NCI-H1048 (cell line): ENCODE results near the gene GALNT2.

Source experiments
- DNase-seq: peaks from one replicate; lab custom pipeline; 2025; lab: John Stamatoyannopoulos, UW

Gene GALNT2

DNA sequence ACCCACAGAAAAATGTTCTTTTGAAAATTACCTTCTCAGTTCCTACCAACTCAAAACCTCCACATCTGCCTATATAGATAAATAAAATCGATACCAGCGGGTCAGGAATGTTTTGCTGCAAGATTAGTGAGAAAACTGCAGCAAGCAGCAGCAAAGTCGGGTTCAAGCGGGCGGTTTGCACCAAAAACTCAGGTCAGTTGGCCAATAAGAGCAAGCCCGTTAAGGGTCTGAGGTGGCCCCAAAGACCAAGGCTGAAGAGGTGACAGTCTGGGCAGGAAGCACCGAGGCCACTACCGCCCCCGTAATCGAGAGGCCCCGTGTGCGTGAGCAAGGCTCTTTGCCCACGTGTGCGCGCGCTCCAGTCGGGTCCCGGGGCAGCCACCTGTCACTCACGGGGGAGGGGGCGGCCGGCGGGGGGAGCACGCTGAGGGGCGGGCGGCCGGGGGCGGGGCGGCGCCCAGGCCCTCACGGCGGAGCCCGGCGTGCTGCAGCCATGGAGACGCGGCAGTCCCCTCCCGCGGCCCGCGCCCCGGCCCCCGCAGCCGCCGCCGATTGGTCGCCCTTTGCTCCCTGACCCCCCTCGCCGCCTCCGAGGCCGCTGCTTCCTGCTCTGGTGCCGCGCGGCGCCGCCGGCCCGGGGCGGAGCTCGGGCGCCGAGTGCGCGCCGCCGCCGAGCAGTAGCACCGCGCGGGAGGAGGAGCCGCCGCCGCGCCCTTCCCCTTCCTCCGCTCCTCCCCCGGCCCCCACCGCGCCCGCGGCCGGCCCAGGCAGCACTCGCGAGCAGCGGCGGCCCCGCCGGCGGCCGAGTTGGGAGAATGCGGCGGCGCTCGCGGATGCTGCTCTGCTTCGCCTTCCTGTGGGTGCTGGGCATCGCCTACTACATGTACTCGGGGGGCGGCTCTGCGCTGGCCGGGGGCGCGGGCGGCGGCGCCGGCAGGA lies at the start of gene GALNT2:
TSS of gene GALNT2 (plus strand) at position 773 of the 939 bp plus-strand sequence. CDS start at position 816, 43 bp downstream.
- peak; percentile 85 for DNase-seq

DNA sequence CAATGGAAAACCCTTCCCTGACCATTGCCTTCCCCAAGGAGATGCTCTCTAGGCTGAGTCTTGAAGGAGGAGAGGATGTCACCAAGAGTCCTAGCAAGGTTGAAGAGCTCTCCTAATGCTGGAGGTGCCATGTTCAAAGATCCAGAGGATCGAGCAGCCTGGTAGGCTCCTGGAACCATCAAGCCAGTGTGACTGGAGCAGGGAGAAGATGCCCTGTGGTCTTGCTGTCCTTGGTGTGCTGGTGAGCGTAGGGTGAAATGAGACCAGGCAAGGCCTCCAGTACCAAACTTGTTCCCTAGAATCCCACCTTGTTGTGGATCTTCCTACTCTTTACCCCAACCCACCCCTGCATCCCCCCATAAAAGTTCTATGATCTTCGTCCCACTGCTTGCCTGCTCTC lies 46.6 kb upstream of the GALNT2 start:
- no peak for DNase-seq

DNA sequence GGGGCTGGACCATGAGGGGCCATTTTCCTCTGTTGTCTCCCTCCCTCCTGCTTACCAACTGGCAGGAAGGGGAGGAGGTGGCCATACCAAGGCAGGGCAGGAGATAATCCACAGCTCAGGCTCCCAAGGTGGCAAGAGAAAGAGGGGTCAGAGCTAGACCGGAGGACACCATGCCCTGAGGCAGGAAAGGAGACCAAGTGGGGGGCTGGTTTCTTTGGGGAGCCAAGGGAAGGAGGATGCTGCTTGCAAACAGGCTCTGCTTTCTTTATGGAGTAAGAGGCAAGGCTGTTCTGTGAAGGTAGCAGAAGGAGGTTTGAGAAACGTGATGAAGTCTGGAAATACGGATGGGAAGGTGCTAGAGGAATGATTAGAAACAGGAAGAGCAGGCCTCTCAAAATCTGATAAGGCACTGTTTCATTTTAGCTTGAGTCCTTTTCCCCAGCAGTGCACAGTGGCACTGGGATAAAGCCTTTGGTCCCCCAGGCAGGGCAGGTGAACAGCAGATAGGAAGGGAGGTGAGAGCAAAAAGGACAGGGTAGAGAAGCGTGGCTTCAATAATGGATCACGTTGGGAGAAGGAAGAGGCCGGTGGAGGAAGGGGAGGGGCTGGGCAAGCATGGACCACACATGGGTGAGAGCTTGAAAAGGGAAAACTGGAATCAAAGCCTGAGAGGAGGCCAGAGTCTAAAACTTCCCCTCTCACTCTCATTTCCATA lies 44.2 kb upstream of the GALNT2 start:
- DNase-seq, result no peak

DNA sequence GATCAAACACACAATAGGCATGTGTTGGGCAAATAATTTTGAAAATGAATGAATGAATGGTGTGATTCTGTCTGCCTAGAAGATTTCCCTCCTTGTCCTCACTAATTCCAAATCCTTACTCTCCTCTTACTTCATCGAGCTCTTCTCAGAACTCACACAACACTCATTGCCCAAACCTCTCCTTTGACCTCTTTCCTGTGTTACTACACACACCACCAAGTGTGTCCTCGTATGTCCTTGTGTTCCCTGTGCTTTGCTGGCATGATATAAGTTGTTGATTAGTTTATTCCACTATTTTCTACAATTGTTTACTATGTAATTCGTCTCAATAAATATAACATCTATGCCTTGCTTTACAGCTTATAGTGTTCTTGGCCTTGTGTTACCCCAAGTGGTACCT lies 41.4 kb upstream of the GALNT2 start:
- DNase-seq, result no peak

DNA sequence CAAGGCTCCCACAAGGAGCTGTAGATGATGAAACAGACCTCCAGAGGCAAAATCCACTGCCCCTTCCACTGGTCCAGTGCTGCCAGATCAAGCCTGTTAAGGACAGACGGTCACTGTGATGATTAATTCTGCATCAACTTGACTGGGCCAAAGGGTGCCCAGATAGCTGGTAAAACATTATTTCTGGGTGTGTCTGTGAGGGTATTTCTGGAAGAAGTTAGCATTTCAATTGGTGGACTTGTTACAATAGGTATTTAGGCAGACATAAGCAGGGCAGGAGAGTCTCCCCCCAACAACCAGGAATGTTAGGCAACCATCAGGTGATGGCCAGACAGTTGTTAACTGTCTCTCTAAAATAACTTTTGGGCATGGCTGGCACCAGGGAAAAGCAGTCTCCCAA lies 40.9 kb upstream of the GALNT2 start:
- DNase-seq, result no peak

DNA sequence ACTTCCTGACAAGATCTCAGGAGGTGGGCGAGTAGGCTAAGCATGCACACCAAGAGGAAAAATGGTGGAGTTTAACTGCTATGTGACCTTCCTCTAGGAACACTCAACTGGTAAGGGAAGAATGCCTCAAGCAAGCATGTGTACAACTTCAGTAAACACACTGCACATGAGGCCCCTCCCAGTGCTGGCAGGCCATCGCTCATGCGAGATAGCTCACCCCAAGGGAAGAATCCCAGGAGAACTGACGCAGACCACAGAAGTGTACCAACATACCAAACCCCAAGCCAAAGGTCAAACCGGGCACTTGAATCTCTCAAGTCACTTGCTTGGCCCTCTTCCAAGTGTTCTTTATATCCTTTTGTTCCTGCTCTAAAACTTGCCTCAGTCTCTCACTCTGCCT lies 40.5 kb upstream of the GALNT2 start:
- no peak for DNase-seq

DNA sequence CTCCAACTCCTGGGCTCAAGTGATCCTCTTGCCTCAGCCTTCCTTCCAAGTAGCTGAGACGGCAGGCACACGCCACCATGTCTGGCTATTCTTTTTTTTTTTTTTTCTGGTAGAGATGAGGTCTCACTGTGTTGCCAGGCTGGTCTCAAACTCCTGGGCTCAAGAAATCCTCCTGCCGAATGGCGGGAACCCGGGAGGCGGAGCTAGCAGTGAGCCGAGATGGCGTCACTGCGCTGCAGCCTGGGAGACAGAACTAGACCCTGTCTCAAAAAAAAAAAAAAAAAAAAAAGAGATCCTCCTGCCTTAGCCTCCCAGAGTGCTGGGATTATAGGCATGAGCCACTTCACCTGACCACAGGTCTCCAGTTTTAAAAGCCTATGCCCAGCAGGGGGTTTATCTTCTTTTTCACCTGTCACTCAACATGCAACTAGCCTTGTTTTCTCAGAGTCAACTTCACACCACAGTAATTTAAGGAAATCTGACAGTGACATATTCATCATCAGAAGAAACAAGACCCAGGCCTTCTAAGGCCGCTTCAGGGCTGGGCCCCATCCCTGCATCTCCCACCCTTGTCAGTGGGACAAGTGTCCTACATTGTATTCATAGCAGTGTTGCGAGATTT lies 38.3 kb upstream of the GALNT2 start:
- no peak for DNase-seq

DNA sequence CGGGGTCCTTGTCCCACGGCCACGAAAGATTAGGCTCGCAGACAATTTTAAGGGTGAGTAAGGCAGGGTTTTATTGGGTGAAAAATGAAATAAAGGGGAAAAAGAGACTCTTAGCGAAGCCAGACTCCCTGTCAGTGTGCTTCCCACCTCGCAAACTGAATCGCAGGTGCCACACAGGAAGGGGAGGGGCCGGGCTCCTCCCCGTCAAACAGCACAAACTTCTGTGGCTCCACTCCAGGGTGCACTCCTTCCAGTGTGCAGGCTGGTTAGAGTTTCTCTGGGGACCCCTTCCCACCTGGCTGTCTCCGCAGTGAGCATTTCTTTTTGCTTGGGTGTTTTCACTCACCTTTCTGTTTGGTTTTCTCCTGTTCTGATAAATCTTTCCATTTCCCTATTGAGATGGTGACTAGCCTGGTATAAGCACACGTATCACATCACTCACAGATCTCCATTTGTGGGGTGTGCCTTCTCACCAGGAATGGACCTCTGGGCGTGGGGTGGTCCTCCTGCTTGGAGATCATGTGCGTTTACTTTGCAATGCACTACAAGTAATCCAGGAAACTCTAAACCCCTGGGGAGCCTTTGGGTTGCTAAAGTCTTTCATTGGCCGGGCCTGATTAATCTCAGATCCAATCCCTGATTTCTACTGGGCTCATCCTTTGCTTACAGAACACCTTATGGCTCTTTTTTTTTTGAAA lies 37.6 kb upstream of the GALNT2 start:
- DNase-seq, result no peak

DNA sequence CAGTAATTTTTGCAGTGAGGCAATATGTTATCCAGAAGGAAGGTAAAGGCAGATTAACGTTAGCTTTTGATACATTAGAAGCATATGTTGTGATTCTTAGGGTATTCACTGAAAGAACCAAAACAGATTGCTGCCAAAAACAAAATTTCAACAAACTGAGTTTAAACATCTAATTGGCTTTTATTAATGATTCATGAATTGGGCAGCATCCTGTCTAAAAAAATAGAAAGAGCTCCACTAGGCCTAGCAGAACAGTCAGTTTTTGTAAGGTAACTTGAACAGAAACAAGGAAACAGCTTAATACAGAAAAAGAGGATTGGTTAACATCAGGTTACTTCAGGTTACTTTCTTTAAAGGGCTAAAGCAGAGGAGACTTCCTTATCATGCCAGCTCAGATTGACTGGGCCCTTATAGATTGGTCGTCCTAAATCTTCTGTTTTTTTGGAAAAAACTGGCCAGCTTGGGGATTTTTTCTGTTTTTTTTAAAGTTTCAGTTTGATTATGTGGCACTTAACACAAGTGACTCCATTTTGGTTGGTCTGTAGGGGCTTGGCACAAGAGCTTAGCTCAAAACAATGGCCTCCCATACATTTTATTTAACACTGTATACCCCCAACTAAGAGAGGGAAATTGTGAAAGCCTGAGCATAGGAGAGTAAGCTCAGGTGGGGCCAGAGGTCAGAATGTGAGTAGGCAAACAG lies 36.8 kb upstream of the GALNT2 start:
- DNase-seq, result no peak

DNA sequence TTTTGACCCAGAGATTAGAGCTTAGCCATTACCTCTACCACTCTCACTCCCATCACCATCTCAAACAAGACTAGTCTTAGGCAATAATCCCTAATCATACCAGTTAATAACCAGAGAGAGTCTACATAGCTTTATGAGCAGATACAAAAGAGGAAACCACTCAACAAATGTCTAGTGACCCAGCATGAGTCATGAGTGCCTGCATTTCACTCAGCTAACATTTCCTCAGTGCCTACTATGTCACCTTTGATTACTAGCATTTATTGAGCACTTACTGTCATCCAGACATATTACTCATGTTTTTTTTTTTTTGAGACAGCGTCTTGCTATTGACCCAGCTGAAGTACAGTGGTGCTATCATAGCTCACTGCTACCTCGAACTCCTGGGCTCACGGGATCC lies 35.9 kb upstream of the GALNT2 start:
- no peak for DNase-seq

DNA sequence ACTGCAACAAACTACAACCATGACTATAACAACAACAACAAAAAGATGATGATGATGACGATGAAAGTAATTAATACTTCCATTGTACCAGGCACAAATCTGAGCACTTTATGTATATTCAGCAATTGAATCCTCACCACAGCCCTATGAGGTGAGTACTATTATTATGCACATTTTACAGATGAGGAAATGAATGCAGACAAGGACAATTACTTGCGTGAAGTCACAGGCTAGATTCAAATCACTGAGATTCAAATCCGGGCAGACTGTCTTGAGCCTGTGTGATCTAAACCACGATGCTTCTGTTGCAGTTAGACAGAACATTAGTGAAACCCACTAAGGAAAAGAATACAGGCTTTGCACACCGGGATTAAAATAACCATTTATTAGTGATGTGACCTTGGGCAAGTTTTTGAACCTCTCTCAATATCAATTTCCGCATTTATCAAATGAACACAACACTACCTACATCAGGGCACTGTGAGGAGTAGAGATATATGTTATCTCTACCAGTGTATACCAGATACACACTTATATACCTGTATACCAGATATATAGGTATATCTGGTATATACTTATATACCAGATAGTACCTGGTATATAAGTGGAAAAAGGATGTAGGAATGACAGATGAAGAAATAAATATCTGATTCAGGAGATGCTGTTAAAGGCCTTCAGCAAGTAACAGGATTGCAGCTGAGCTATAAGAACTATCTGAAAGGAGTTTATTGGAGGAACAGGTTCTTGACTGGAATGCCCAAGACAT lies 34.3 kb upstream of the GALNT2 start:
- no peak for DNase-seq

DNA sequence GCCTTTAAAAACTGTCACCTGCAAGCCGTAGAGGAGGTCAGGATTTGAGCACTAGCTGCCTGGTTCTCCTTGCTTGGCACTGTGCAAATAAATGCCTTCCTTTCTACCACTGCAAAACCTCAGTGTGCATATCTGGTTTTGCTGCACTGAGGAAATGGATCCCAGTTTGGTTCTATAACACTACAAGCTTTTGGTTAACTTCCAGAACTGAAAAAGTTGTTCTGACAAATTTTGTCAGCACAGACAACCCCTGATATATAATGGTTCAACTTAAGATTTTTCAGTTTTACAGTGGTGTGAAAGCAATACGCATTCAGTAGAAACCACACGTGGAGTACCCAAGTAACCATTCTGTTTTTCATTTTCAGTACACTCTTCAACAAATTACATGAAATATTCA lies 29.8 kb upstream of the GALNT2 start:
- no peak for DNase-seq

DNA sequence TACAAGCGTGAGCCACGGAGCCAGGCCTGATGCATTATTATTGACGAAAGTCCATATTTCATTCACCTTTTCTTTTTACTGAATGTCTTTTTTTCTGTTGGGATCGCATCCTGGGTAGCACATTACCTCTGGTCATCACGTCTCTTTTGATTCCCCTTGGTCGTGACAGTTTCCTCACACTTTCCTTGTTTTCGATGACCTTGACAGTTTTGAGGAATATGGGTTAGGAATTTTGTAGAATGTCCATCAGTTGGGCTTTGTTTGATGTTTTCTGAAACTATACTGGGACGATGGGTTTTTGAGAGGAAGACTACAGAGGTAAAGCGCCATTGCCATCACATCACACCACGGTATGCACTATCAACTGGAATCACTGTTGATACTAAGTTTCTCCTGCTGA lies 26.6 kb upstream of the GALNT2 start:
- DNase-seq, result no peak

DNA sequence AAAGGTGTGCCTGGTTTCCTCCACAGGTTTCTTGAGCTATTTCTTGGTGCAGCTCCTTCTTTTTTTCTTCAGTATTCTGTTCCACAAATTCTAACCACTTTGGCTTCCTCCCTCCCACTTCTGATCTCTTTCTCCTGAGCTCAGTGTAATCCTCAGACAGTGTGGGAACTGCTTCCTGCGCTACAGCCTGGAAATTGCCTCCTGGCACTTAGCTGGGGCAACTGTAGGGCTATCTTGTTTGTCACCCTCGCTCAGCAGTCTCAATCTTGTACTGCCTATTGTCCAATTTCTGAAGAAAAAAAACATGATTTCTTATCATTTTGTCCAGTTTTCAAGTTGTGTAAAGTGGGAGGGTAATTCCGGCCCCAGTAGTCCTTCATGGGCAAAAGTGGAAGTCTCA lies 24.0 kb upstream of the GALNT2 start:
- DNase-seq, result no peak

DNA sequence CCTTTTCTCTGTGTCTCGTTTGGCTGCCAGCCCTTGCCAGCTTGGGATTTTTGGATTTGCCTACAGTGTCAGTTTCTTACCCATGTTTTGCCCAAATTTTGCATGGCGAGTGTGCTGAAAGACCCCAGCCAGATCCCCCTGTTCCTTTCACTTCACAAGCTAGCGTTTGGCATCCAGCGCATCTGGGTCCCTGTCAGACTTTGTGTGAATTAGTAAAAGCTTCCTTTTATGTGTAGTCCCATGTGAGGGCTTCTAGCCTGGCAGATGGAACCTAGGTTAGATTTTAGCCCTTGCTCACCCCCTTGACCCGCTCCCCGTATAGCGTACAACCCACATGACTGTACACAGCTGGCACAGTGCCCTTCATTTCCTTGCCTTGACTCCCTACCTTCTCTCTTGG lies 22.3 kb upstream of the GALNT2 start:
- no peak for DNase-seq

DNA sequence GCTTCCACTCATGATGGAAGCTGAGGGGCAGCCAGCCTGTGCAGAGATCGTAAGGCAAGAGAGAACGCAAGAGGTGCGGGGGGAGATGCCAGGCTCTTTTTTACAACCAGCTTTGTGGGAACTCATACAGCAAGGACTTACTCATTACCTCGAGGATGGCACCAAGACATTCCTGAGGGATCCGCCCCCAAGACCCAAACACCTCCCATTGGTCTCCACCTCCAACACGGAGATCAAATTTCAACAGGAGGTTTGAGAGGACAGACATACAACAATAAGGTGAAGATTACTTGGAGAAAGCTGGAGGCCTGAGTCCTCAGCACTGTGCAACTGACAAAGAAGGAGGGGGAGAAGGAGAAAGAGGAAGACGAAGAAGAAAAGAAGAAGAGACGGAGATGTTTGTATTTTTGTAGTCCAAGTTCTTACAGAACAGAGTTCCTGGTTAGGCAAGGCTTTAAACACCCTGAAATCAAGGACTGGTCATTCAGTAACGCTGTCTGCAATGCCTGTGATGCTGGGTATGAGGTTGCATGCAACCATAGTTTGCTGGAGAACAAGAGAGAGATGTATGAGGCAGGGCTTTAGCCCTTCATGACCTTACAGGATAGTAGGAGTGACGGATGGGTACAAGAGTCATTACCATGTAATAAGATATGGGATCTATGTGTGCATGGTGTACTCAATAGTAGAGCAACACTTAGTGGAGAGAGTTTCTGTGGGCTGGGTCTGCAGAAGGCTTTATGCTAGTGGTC lies 19.7 kb upstream of the GALNT2 start:
- DNase-seq, result no peak

DNA sequence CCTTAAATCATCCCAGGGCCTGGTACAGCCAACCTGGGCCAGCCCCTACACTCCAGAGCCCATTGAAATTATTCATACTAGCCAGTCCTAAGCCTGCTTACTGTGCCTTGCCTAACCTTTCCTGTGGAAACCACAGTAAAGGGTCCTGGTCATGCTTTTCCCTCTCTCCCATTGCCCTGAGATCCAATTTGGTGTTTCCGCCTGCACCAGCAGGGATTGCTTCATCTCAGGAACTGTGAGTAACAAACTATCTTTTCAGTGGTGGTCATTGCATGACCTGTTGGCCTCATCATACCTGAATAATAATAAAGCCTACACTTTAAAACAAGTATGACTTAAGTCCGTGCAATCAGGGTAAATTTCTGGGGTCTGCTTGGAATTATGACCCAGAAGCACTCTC lies 18.7 kb upstream of the GALNT2 start:
- DNase-seq, result no peak

DNA sequence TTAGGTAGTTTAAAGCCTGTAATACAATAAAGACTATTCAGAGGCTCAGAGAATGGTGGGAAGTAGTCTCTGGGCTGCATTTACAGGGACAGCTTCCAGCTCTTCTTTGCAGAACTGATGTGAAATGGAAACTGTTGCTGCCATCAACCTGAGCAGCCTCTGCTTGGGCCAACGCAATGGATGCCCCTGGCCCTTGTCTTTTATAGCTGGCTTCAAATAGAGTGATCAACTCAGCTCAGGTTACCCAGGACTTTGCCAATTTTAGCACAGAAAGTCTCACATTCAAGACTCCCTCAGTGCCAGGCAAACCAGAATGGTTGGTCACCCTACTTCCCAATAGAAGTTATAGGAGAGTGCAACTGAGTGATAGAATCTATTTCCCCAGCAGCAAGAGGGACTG lies 18.1 kb upstream of the GALNT2 start:
- no peak for DNase-seq

DNA sequence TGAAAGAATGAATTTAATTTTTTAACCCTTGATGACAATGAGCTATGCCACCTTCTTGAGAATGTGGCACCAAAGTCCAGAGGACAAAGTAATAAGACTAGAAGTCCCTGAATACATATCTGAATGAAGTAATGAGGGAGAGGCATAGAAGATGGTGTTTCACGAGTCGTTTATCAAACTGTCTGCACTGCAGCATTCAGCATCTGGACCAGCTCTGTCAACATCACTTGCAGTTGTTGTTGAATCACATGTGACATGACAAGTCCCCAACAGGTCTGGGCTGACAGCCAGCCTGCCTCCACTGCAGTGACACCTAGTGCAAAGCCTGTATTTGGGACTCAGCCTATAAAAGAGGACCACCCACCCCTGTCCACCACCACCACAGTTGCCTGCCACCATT lies 17.3 kb upstream of the GALNT2 start:
- DNase-seq, result no peak
